GM04503 (cell line): ENCODE measurements around the gene TENT5C.
"Not testable (repeated sequence)": the region's sequence is repeated elsewhere in the genome, so short reads cannot be mapped to it uniquely, and the experiment has no call there.

Source experiments
- DNase-seq: peaks from one replicate; pipeline ENCODE4 v3.0.0-alpha.2; 2012; ENCODE audit warnings: low read depth

Gene TENT5C

GRCh38 chr1:117605774-117606648 is at the start of gene TENT5C:
Gene TENT5C, plus strand, starts transcription at chr1:117606048. Its CDS starts 16,821 bp downstream, at chr1:117622869.
- DNase-seq: peak; percentile 63

- DNase-seq: no peak
These were observed 49.5 kb upstream of the TENT5C start for GRCh38 chr1:117556341-117556740.

- no peak for DNase-seq
These were observed 48.9 kb upstream of the TENT5C start for GRCh38 chr1:117556976-117557375.

GRCh38 chr1:117558451-117558850 is 47.4 kb upstream of the TENT5C start:
- DNase-seq: not testable (repeated sequence)

- no peak for DNase-seq
These were observed 46.7 kb upstream of the TENT5C start for GRCh38 chr1:117559139-117559538.

- no peak for DNase-seq
These were observed 45.9 kb upstream of the TENT5C start for GRCh38 chr1:117559985-117560384.

GRCh38 chr1:117561071-117561470 is 44.8 kb upstream of the TENT5C start:
- no peak for DNase-seq

GRCh38 chr1:117561551-117561950 is 44.3 kb upstream of the TENT5C start:
- DNase-seq: no peak

GRCh38 chr1:117562581-117563491 is 43.0 kb upstream of the TENT5C start:
- DNase-seq: no peak

GRCh38 chr1:117563492-117563875 is 42.4 kb upstream of the TENT5C start:
- DNase-seq: no peak

GRCh38 chr1:117564227-117565075 is 41.4 kb upstream of the TENT5C start:
- no peak for DNase-seq

GRCh38 chr1:117565076-117565556 is 40.7 kb upstream of the TENT5C start:
- DNase-seq: no peak

GRCh38 chr1:117565745-117566455 is 39.9 kb upstream of the TENT5C start:
- DNase-seq: no peak

- no peak for DNase-seq
These were observed 39.3 kb upstream of the TENT5C start for GRCh38 chr1:117566556-117566955.

GRCh38 chr1:117567435-117567834 is 38.4 kb upstream of the TENT5C start:
- DNase-seq: no peak

- no peak for DNase-seq
These were observed 37.9 kb upstream of the TENT5C start for GRCh38 chr1:117567976-117568375.

- no peak for DNase-seq
These were observed 36.8 kb upstream of the TENT5C start for GRCh38 chr1:117568999-117569398.

- no peak for DNase-seq
These were observed 36.0 kb upstream of the TENT5C start for GRCh38 chr1:117569856-117570255.

- DNase-seq: no peak
These were observed 34.8 kb upstream of the TENT5C start for GRCh38 chr1:117570988-117571409.

- no peak for DNase-seq
These were observed 34.4 kb upstream of the TENT5C start for GRCh38 chr1:117571496-117571895.

GRCh38 chr1:117572546-117572945 is 33.3 kb upstream of the TENT5C start:
- DNase-seq: no peak
